B cell (primary cell): ENCODE results near the gene TSPAN15. TPM values are rescaled to one million over a fixed set of nuclear protein-coding genes. Genes with fewer than 3 reads are reported as not detected.

Source experiments
- ATAC-seq: fragments of 200-7000 bp; cut with Tn5 transposase; one replicate; pipeline ENCODE4 v1.10.0; 2021; ENCODE audit warnings: low read depth, mild to moderate bottlenecking, moderate number of reproducible peaks, moderate library complexity
- CTCF ChIA-PET: fragments of 350-600 bp; sonication (Branson Sonifier 250); formaldehyde crosslinking; loops from one replicate; lab custom pipeline; 2021; ENCODE audit warnings: antibody characterized with exemption, inconsistent platforms; lab: Charles Lee
- POLR2A ChIA-PET: fragments of 350-600 bp; sonication (Branson Sonifier 250); formaldehyde crosslinking; loops from one replicate; lab custom pipeline; 2021; ENCODE audit warnings: antibody characterized with exemption; lab: Charles Lee
- DNase-seq: peaks from one replicate; pipeline ENCODE4 v3.0.0; 2013
- H2AFZ ChIP-seq: 2 replicates; pipeline ENCODE4 v1.6.1; 2012; ENCODE audit warnings: mild to moderate bottlenecking, low read depth, low read length; ENCODE audit not compliant: insufficient read depth, poor library complexity, severe bottlenecking
- H3K27ac ChIP-seq, 2 donors: 1 replicate in 1 of 2; 2 replicates in 1 of 2; pipeline ENCODE4 v1.5.1; 2012 to 2013; ENCODE audit warnings: low read length in 2 of 2, mild to moderate bottlenecking in 2 of 2, moderate library complexity in 1 of 2
- H3K27me3 ChIP-seq, 4 experiments: fragments of 200-600 bp in 1 of 4; sonication (generic) in 1 of 4; replicated peaks in 1 of 4; 1 replicate in 2 of 4; 2 replicates in 2 of 4; pipeline versions ENCODE4 v1.6.1 to v1.7.0; 2013 to 2016; ENCODE audit warnings: low read length in 3 of 4, mild to moderate bottlenecking in 2 of 4, mixed read lengths in 1 of 4, moderate library complexity in 1 of 4; ENCODE audit not compliant: insufficient read depth in 4 of 4, control insufficient read depth in 3 of 4; ENCODE audit errors: control extremely low read depth in 1 of 4
- H3K36me3 ChIP-seq, 2 experiments: replicated peaks in 1 of 2; 1 replicate in 1 of 2; 2 replicates in 1 of 2; pipeline versions ENCODE4 v1.6.1 to v1.7.1; 2013; ENCODE audit warnings: low read length in 1 of 2; ENCODE audit not compliant: insufficient read depth in 2 of 2, control insufficient read depth in 1 of 2; ENCODE audit errors: control extremely low read depth in 1 of 2, extremely low read depth in 1 of 2
- H3K4me1 ChIP-seq, 2 donors: fragments of 200-600 bp in 1 of 2; sonication (generic) in 1 of 2; 1 replicate in 1 of 2; 2 replicates in 1 of 2; pipeline versions ENCODE4 v1.5.1 to v1.6.1; 2013 to 2017; ENCODE audit warnings: low read length in 2 of 2; ENCODE audit not compliant: control insufficient read depth in 2 of 2, insufficient read depth in 2 of 2
- H3K4me2 ChIP-seq: replicated peaks from 2 replicates; pipeline ENCODE3; 2012; ENCODE audit warnings: mild to moderate bottlenecking, low read depth, low read length; ENCODE audit not compliant: poor library complexity, severe bottlenecking
- H3K4me3 ChIP-seq, 5 experiments: fragments of 200-600 bp in 1 of 5; sonication (generic) in 1 of 5; 1 replicate in 3 of 5; 2 replicates in 2 of 5; pipeline versions ENCODE4 v1.5.1 to v1.7.0; 2011 to 2016; ENCODE audit warnings: low read length in 4 of 5, mild to moderate bottlenecking in 4 of 5, low read depth in 2 of 5, control low read depth in 1 of 5, moderate library complexity in 1 of 5; ENCODE audit not compliant: insufficient read depth in 1 of 5; ENCODE audit errors: control extremely low read depth in 1 of 5, extremely low read depth in 1 of 5
- H3K79me2 ChIP-seq: fragments of 200-600 bp; sonication (generic); one replicate; pipeline ENCODE4 v1.6.0; 2016; ENCODE audit warnings: low read length; ENCODE audit not compliant: control insufficient read depth, insufficient read depth
- H3K9ac ChIP-seq: fragments of 200-600 bp; sonication (generic); 2 replicates; pipeline ENCODE4 v1.6.1; 2017; ENCODE audit warnings: mild to moderate bottlenecking, low read length, moderate library complexity
- H3K9me3 ChIP-seq, 3 donors: one replicate each; pipeline versions ENCODE4 v1.6.1 to v1.7.1; 2013; ENCODE audit warnings: low read length in 2 of 3; ENCODE audit not compliant: control insufficient read depth in 2 of 3, insufficient read depth in 1 of 3; ENCODE audit errors: control extremely low read depth in 1 of 3
- H4K20me1 ChIP-seq: 2 replicates; pipeline ENCODE4 v1.6.0; 2012; ENCODE audit warnings: mild to moderate bottlenecking, low read length; ENCODE audit not compliant: insufficient read depth, control insufficient read depth, poor library complexity, severe bottlenecking
- H3K27ac Mint-ChIP-seq: one replicate; pipeline ENCODE4 v1.8.0; 2021; ENCODE audit warnings: mixed read lengths
- H3K27me3 Mint-ChIP-seq: one replicate; pipeline ENCODE4 v1.8.0; 2021; ENCODE audit warnings: mixed read lengths
- H3K4me1 Mint-ChIP-seq: one replicate; pipeline ENCODE4 v1.8.0; 2021; ENCODE audit warnings: mixed read lengths
- H3K4me3 Mint-ChIP-seq: one replicate; pipeline ENCODE4 v1.8.0; 2021; ENCODE audit warnings: mixed read lengths
- H3K9me3 Mint-ChIP-seq: one replicate; pipeline ENCODE4 v1.8.0; 2022; ENCODE audit warnings: mixed read lengths; ENCODE audit not compliant: insufficient read depth
- CTCF ChIP-seq: fragments of 200-600 bp; IDR thresholded peaks from one replicate; pipeline ENCODE4 v1.8.0; 2022; ENCODE audit warnings: antibody characterized with exemption, mild to moderate bottlenecking
- EZH2 ChIP-seq: IDR thresholded peaks from 2 replicates; pipeline ENCODE4 v1.6.1; 2012; ENCODE audit warnings: borderline replicate concordance, low read depth, mild to moderate bottlenecking, moderate library complexity, low read length; ENCODE audit not compliant: insufficient read depth, poor library complexity, severe bottlenecking
- WGBS: methylation state at CpG from one replicate; pipeline ENCODE4 v1.1.5; 2013; ENCODE audit warnings: missing lambda C conversion rate; ENCODE audit not compliant: insufficient coverage; 5-methylcytosine and 5-hydroxymethylcytosine counted together
- intact Hi-C: fragments of 100-400 bp; cut with micrococcal nuclease; formaldehyde crosslinking; loops from one replicate; pipeline ENCODE4 v1.10.0; 2022
- polyA plus RNA-seq: library from polyadenylated mRNA; depleted of rRNA; stranded (reverse); fragments of >200 nt; gene quantifications from 2 replicates; pipeline ENCODE4 v1.2.3, GENCODE V29; 2012
- total RNA-seq, 2 donors: library from RNA; stranded (reverse); fragments of 120-200 nt in 1 of 2; gene quantifications; 1 replicate in 1 of 2; 2 replicates in 1 of 2; pipeline versions ENCODE4 v1.2.3 to v1.2.4, GENCODE V29; 2013 to 2022

Gene TSPAN15
- total and polyA plus RNA-seq, 2 donors (not counting 1 experiment from before 2014, with no cell fraction given): 0.13 to 0.52 TPM

GRCh38 chr10:69477968-69478597, 26.8 kb downstream of the TSPAN15 start:
- no peak overlapping the region for H3K4me3 ChIP-seq
- no peak overlapping the region for H3K27ac ChIP-seq
- intact Hi-C loops: no loop called here
- TF ChIP-seq CTCF (no peak), EZH2 (no peak)
- Mint-ChIP-seq H3K27ac (no peak overlapping the region), H3K27me3 (peaks cover 20% of the 10 kb centered on the region), H3K4me3 (no peak overlapping the region), H3K9me3 (no peaks in the 10 kb centered on the region), H3K4me1 (peaks cover 10% of the 10 kb centered on the region)
- no peaks in the 10 kb centered on the region for H3K79me2 ChIP-seq
- no peak overlapping the region for H3K4me2 ChIP-seq
- ChIA-PET CTCF (no interaction called here), POLR2A (no interaction called here)
- no peaks in the 10 kb centered on the region for H3K27me3 ChIP-seq
- 93% methylated on average over 4 of the region's 8 CpGs for WGBS
- ATAC-seq: no peak
- H3K36me3 ChIP-seq: no peaks in the 10 kb centered on the region
- no peaks in the 10 kb centered on the region for H4K20me1 ChIP-seq
- no peak overlapping the region for H3K9ac ChIP-seq
- DNase-seq: no peak
- no peaks in the 10 kb centered on the region for H3K9me3 ChIP-seq
- peaks cover 4 to 8% of the 10 kb centered on the region in 2 donors for H3K4me1 ChIP-seq
- no peak overlapping the region for H2AFZ ChIP-seq

DNA sequence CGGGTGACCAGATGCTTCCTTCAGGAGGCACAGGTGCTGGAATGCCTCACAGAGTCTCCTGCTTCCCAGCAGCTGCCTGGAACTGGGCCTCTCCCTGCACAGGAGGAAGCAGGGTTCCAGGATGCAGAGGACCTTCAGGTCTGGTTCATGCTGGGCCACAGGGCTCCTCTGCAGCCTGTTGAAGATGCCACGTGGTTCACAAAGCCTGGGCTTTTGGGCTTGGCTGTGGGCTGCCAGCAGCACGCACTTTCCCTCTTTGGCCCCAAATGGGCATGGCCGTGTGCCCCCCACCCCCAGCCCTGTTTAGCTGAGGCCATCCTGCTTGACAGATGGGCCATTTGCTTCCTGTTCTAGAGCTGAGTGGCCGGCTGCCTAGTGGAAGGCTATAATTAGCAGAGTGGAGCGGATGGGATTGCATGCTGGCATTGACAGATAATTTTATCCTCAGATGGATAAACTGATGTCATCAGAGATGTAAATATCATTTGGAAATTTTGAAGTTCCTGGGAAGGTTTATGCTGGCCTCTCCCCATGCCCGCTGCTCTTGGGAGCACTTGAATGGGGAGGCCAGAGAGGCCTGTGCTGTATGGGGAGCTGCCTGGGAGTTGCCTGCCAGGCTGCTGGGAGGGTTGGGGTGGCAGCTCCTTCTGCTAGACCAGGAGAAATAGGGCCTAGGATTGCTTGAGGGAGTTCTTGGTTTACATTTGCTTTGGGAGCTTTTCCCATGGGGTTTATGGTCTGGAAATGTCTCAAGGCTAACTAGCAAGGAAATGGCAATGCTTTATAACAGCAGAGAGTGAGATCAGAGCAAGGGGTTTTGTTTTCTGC, 28.2 kb downstream of the TSPAN15 start:
- Histone ChIP-seq H4K20me1 (no peaks in the 10 kb centered on the region), H3K27ac (no peak overlapping the region), H2AFZ (no peak overlapping the region), H3K9ac (no peak overlapping the region), H3K4me1 (peaks cover 4 to 8% of the 10 kb centered on the region in 2 donors), H3K4me2 (no peak overlapping the region), H3K4me3 (no peak overlapping the region), H3K79me2 (no peaks in the 10 kb centered on the region), H3K9me3 (no peaks in the 10 kb centered on the region), H3K27me3 (no peaks in the 10 kb centered on the region), H3K36me3 (no peaks in the 10 kb centered on the region)
- H3K27ac Mint-ChIP-seq: no peak overlapping the region
- no peaks in the 10 kb centered on the region for H3K9me3 Mint-ChIP-seq
- intact Hi-C loops: no loop called here
- no peak overlapping the region for H3K4me3 Mint-ChIP-seq
- POLR2A ChIA-PET: no interaction called here
- ATAC-seq (no peak), DNase-seq (no peak)
- H3K27me3 Mint-ChIP-seq: peaks cover 16% of the 10 kb centered on the region
- peaks cover 10% of the 10 kb centered on the region for H3K4me1 Mint-ChIP-seq
- WGBS: 52% methylated on average over 7 of the region's 7 CpGs
- TF ChIP-seq EZH2: no peak
- TF ChIP-seq CTCF: no peak
- CTCF ChIA-PET: interaction anchor here (0.9 kb wide), 1 partner anchor 36 kb away, joined by 4 read pairs; no protein-coding TSS in a partner anchor
